HG03354 (cell line): ENCODE results near the gene DYRK1A.

Experiments
- ATAC-seq: cut with Tn5 transposase; IDR thresholded peaks from one replicate; pipeline ENCODE4 v1.9.1; 2021; ENCODE audit warnings: mild to moderate bottlenecking; ENCODE audit not compliant: unreplicated experiment, poor library complexity, severe bottlenecking

DYRK1A gene

GRCh38 chr21:37436174-37436573 is 69.6 kb downstream of the DYRK1A start:
- ATAC-seq, result no peak

DNA sequence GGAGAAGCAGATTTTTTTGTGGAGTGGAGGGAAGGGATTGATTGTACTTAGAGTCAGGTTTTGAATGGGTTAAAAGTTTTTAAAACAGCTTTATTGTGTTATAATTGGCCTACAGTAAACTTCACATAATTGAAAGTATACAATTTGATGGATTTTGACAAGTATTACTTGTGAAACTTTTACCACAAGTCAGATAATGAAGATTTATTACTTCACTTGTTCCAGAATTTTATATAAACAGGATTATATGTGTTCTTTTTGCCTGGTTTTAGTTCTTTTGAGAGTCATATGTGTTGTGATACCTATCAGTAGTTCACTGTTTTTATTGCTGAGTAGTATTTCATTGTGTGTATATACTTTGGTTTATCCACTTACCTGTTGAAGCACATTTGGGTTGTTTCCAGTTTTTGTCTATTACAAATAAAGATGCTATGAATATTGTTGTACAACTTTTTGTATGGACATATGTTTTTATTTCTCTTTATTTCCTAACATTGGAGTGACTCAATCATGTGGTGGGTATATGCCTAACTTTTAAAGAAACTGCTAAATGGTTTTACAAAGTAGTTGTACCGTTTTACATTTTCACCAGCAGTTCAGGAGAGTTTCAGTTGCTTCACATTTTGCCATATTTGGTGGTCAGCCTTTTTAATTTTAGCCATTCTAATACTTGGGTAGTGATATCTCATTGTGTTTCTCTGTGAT is 71.0 kb downstream of the DYRK1A start:
- no peak for ATAC-seq

GRCh38 chr21:37443683-37444082 is 77.1 kb downstream of the DYRK1A start:
- ATAC-seq, result no peak

DNA sequence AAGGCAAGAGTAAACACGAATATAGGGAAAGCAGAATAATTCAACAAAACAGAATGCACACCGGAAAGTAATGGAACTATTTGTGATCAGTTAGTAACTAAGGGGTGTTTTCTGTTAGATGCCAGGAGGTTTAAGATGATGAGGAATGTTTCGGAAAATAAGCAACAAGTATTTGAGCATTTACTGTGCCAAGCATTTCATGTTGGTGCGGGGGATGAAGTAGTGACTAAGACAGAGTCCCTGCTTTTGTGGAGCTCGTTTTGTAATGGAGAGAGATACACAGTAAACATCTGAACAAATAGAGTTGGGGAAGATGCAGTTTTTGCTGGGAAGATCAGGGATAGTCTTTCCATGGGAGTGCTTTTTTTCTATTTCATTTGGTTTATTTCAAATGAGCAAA is 78.7 kb downstream of the DYRK1A start:
- no peak for ATAC-seq

DNA sequence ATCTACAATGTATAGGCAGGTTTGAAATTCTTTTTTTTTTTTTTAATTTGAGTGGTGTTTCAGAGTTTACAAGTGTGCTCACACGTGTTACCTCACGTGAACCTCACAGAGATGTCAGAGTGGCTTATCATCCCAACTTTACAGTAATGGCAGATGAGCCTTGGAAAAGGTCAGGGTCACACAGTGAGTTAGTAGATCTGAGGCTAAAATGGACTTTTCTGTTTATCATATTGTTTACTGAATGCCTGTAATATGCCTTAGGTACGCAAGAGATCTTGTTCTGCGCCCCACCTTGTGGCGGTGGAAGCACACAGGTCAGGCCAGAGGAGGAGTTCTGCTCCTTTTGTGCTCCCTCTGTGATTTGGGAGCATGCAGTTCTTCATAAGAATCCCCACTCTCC is 80.0 kb downstream of the DYRK1A start:
- ATAC-seq, result no peak

GRCh38 chr21:37447288-37447936 is 80.8 kb downstream of the DYRK1A start:
- no peak for ATAC-seq

DNA sequence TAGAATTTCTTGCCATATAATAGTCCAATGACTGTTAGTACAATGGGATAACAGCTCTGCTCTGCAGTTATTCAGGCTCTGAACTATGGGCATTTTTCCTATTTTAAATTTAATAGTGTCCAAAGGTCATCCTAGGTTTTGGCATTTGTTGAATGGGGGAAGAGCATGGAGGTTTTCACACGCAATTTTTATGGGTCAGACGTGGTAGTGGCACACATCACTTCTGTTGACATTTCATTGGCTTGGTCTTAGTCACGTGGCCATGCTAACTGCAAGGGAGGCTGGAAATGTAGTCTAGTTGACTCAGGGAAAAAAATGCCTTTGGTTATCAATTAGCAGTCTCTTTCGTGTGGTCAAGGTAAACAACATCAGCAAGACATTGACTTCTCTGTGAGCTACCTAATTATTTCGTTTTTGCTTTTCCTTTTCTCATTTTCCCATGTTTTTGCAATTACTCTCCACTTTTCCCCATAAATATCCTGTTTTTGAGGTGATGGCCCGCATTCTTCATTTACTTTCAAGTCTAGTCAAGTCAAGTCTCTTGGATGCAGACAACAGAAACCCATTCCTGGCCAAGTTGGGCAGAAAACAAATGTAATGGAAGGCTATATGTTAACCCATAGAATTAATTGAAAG is 82.8 kb downstream of the DYRK1A start:
- no peak for ATAC-seq

DNA sequence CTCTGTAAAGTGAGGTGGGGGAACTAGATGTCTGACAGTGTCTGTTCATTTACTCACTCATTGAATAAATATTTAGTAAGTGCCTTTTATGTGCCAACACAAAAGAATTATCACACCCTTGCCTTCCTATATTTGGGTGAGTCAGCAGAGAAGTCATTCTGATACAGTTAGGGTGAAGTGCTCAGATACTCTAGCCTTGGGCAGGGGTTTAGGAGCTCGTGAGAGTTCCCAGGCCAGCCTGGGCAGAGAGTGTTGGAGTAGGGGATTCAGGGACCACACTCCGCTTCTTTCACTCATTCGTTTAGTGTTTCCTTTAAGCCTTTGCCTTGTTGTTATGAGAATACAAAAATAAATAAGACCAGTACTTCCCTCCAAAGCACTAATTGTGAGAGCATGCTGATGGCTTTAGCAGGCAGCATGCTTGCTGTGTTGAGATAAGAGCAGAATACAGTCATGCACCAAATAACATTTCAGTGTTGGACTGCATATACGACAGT is 83.9 kb downstream of the DYRK1A start:
- no peak for ATAC-seq

DNA sequence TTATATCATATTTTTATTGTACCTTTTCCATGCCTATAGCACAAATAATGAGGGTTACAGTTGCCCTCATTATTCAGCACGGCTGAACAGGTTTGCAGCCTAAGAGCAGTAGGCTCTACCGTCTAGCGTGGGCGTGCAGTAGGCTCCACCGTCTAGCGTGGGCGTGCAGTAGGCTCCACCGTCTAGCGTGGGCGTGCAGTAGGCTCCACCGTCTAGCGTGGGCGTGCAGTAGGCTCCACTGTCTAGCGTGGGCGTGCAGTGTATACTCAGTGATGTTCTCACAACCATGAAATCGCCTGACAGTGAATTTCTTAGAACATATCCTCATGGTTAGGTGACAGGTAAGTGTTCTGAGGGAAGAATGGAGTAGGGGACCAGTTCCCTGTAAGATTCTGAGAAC is 84.9 kb downstream of the DYRK1A start:
- ATAC-seq, result no peak

GRCh38 chr21:37452227-37452626 is 85.7 kb downstream of the DYRK1A start:
- ATAC-seq, result no peak

- no peak for ATAC-seq
These were observed 86.8 kb downstream of the DYRK1A start for GRCh38 chr21:37453350-37453749.

GRCh38 chr21:37454869-37455503 is 88.4 kb downstream of the DYRK1A start:
- no peak for ATAC-seq

GRCh38 chr21:37455504-37455911 is 88.9 kb downstream of the DYRK1A start:
- no peak for ATAC-seq

DNA sequence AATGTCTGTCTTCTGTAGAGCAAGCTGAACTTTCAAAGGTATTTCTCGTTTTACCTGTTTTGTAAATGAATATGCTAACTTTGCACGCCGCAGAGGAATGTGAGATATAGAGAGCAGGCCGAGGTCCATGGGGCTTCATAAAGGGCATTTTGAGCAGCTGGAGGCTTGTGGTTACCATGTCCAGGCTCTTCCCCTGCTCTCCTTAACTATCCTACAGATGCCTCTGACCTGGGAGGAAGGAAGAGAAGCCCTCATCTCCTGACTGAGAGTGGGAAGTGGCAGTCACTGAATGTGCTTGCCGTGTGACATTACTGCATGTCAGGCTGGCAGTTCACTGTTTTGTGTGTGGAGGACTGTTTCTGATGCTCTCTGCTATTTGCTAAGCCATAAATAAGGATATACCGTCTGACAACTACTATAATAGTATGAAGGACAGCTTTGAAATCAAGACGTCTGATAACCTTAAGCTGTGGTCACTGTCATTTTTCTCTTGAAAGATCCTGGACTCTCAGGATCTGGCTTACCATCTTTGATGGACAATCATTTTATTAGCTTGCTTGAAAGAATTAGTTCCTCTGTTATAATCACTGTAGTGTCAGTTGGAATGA is 92.2 kb downstream of the DYRK1A start:
- ATAC-seq, result no peak

- no peak for ATAC-seq
These were observed 93.0 kb downstream of the DYRK1A start for GRCh38 chr21:37459575-37459974.

- ATAC-seq, result no peak
These were observed 93.6 kb downstream of the DYRK1A start for GRCh38 chr21:37460196-37460595.

- ATAC-seq, result no peak
These were observed 94.9 kb downstream of the DYRK1A start for GRCh38 chr21:37461479-37461878.

- ATAC-seq, result no peak
These were observed 95.7 kb downstream of the DYRK1A start for GRCh38 chr21:37462087-37462861.

DNA sequence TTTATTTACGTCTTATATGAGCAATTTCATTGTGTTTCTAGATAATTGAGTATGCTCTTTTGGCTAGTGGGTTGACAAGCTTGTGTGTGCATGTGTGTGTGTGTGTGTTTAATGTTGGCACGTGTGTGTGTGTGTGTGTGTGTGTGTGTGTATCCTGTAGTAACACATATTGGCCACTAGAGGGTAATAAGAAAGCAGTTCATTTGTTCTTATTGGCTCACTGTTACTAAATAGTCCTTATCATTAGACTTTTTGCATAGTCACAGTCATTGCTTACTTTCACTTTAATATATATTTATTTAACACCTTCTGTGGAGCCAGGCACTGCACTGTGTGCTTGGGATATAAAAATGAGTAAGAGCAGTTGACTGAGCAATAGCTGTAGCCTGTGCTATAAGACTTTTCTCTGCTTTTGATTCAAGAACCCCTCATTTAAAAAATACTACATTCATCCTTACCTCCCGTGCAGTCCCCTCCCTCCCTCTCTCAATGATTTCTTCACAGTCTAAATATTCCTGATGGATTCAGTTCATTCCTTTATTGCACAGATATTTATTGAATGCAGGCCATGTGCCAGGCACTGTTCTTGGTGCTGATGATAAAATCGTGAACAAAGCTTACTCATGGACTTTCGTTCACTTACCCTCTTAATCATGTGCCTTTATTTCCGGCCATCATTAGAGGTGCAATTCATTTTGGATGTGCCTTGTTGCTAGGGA is 96.7 kb downstream of the DYRK1A start:
- ATAC-seq, result peak; percentile 50
